NCI-H460 (cell line): Measurements from ENCODE around the gene TANK. TPM values are rescaled to one million over a fixed set of nuclear protein-coding genes. Genes with fewer than 3 reads are reported as not detected.
A peak's percentile ranks its signal among the peaks of the same experiment; 100 is the strongest.
"Not testable (repeated sequence)": the region's sequence is repeated elsewhere in the genome, so short reads cannot be mapped to it uniquely, and the experiment has no call there.

ENCODE experiments used
- DNase-seq: peaks from one replicate; pipeline ENCODE4 v3.0.0-alpha.2; 2016; ENCODE audit warnings: low read depth; ENCODE audit errors: extremely low read depth
- total RNA-seq: library from RNA; depleted of rRNA; stranded (reverse); fragments of >200 nt; shearing (Covaris generic); gene quantifications from 2 replicates; pipeline ENCODE4 v1.2.3, GENCODE V29; 2014

TANK gene
- total RNA-seq, 1 experiment from 2014 or later: 121 TPM

- peak; percentile 37 for DNase-seq
Measured at GRCh38 chr2:161223139-161223732, 63.0 kb downstream of the TANK start.

- no peak for DNase-seq
Measured at GRCh38 chr2:161228511-161229240, 68.4 kb downstream of the TANK start.

- DNase-seq: no peak
Measured at GRCh38 chr2:161230959-161231358, 70.7 kb downstream of the TANK start.

- no peak for DNase-seq
Measured at GRCh38 chr2:161232571-161232970, 72.3 kb downstream of the TANK start.

- DNase-seq: no peak
Measured at GRCh38 chr2:161233858-161234431, 73.7 kb downstream of the TANK start.

GRCh38 chr2:161234627-161235026 is 74.4 kb downstream of the TANK start:
- DNase-seq: no peak

- DNase-seq: no peak
Measured at GRCh38 chr2:161237392-161238264, 77.4 kb downstream of the TANK start.

- no peak for DNase-seq
Measured at GRCh38 chr2:161238265-161238559, 78.0 kb downstream of the TANK start.

GRCh38 chr2:161238560-161239325 is 78.5 kb downstream of the TANK start:
- DNase-seq: peak; percentile 32

GRCh38 chr2:161239326-161240109 is 79.3 kb downstream of the TANK start:
- no peak for DNase-seq

- DNase-seq: no peak
Measured at GRCh38 chr2:161241894-161242293, 81.7 kb downstream of the TANK start.

- no peak for DNase-seq
Measured at GRCh38 chr2:161243312-161243711, 83.1 kb downstream of the TANK start.

GRCh38 chr2:161243905-161244304 is 83.7 kb downstream of the TANK start:
- DNase-seq: no peak

GRCh38 chr2:161244387-161245260 is 84.4 kb downstream of the TANK start:
- not testable (repeated sequence) for DNase-seq

- DNase-seq: no peak
Measured at GRCh38 chr2:161245261-161245553, 85.0 kb downstream of the TANK start.

- DNase-seq: no peak
Measured at GRCh38 chr2:161245671-161246070, 85.4 kb downstream of the TANK start.

GRCh38 chr2:161246281-161246680 is 86.1 kb downstream of the TANK start:
- DNase-seq: no peak

- DNase-seq: peak; percentile 50
Measured at GRCh38 chr2:161250864-161251436, 90.7 kb downstream of the TANK start.
